Raji (cell line): ENCODE data around the gene ZFP14.

ENCODE experiments used
- POLR2A ChIP-seq: IDR thresholded peaks from 2 replicates; pipeline ENCODE4 v1.6.1; 2011; ENCODE audit warnings: low read depth, low read length, control low read depth; ENCODE audit not compliant: insufficient read depth

The ZFP14 gene

GRCh38 chr19:36371886-36372285 is 7.1 kb downstream of the ZFP14 start:
- no peak for TF ChIP-seq POLR2A

DNA sequence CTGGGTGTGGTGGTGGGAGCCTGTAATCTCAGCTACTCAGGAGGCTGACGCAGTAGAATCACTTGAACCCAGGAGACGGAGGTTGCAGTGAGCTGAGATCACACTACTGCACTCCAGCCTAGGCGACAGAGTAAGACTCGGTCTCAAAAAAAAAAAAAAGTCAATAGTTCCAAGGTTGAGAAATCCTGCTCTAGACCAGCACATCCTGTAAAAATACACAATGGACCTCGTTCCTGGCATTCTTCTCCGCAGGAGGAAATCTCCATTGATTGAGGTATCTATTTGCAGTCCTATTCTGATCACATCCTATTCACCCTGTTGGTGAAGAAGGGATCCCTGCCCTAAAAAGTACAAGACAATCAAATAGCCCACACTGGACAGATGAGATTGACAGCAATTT is 15.2 kb downstream of the ZFP14 start:
- no peak for TF ChIP-seq POLR2A

GRCh38 chr19:36340786-36341372 is 38.1 kb downstream of the ZFP14 start:
- no peak for TF ChIP-seq POLR2A

DNA sequence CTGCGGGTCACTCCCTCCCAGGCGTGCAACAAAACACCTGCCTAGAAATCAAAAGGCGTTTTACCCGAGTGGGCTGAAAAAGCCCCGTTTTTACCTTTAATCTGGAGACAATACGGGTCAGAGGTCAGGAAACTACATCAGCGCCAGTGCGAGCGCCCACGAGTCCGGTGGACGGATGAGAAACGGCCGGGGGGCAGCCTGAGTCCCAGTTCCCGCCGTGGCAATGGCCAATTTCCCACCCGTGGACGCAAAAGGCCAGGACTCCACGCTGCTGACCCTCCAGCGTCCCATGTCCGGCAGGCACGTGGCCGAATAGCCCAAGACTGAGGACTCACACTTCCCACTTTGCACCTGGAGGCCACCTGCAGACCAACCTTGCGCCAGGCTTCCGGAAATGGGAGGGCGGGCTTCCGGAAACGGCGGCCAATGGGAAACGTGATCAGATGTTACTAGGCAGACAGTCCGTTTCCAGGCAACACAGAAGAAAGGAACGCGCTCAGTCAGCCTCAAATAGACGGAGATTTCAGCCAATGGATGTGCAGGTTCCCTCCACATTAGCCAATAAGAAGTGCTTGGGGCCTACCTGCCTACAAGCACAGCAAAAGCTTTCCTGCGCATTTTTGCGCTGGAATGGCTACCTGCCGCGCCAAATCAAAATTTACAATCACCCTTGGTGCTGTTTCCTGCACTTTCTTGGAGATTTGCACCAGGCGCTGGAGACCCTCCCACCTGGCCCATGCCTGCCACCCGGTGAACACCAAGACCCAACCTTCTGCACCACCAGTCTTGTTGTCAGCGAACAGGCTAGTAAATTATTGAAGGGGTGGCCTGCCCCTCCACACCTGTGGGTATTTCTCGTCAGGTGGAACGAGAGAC is 47.4 kb downstream of the ZFP14 start:
- TF ChIP-seq POLR2A, result peak; percentile 74

- TF ChIP-seq POLR2A, result no peak
These were observed 48.8 kb downstream of the ZFP14 start for GRCh38 chr19:36330216-36330615.
